ENCODE results near the gene ZCWPW1.

The ZCWPW1 gene

DNA sequence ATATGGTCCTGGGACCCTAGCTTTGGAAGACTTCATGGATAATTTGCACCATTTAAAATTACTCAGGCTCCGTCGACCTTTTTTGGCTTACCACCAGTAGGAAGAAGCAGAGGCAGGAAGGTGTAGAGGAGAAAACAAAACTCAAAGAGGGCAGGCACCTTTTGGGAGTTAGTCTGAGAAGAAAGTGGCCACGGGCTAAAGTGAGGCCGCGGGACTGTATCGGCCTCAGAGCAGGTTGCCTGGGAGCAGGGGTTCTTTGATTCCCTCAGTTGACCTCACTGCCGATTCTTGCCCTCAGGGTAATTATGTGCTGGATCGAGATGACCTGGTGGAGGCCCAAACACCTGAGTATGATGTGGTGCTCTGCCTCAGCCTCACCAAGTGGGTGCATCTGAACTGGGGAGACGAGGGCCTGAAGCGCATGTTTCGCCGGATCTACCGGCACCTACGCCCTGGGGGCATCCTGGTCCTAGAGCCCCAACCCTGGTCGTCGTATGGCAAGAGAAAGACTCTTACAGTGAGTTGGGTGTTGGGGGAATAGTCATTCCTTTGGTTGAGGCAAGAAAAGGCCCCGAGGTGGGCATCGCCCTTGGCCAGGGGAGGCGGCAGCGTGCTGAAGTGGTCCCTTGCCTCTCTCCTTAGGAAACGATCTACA is 4.2 kb upstream of the ZCWPW1 start:
- no peak for DNase-seq (ENCODE audit: low read depth in 4 of 4, low spot score in 1 of 4)

DNA sequence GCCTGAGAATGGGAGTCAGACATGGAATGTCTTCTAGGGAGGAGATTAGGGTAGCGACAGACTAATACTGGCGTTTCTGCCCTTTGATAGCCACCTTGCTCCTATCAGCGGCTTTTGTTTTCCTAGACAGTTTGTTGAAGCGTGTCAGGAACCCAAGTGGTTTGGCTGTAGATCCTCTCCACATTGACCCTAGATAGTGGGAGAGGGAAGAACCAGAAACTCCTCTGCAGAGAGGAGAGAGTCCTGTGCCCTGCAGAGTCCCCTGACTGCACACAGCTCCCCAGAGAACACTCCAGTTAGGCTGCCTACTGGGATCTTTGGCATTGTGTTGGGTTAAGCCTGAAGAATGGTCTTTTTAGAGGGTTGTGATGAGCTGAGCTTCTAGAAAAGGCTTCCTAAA is 3.5 kb upstream of the ZCWPW1 start:
- no peak for DNase-seq (ENCODE audit: low read depth in 4 of 4, low spot score in 1 of 4)

- DNase-seq (ENCODE audit: low read depth in 4 of 4, low spot score in 1 of 4) = no peak
Measured at GRCh38 chr7:100431286-100431735, 2.8 kb upstream of the ZCWPW1 start.

DNA sequence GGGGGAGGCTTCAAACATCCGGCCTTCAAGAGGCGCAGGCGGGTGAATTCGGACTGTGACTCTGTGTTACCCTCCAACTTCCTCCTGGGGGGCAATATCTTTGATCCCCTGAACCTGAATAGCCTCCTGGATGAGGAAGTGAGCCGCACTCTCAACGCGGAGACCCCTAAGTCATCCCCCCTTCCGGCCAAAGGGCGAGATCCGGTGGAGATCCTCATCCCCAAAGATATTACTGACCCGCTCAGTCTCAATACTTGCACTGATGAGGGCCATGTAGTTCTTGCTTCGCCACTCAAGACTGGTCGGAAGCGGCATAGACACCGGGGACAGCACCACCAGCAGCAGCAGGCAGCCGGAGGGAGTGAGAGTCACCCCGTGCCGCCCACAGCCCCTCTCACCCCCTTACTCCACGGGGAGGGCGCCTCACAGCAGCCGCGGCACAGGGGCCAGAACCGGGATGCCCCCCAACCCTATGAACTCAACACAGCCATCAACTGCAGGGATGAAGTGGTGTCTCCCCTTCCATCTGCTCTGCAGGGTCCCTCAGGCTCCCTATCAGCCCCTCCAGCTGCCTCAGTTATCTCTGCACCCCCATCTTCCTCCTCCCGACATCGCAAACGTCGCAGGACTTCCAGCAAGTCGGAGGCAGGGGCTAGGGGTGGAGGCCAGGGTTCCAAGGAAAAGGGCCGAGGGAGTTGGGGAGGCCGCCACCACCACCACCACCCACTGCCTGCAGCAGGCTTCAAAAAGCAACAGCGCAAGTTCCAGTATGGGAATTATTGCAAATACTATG is 2.2 kb upstream of the ZCWPW1 start:
- peak in 2 of 4 experiments; percentile 32 to 36 for DNase-seq (ENCODE audit: low read depth in 4 of 4, low spot score in 1 of 4)

- DNase-seq (ENCODE audit: low read depth in 4 of 4, low spot score in 1 of 4) = peak; percentile 91 to 98 (median 96)
Measured at GRCh38 chr7:100429637-100430492, 1.4 kb upstream of the ZCWPW1 start, which contains the start of gene MEPCE. Gene MEPCE (plus strand): TSS chr7:100429831. CDS start chr7:100430019, 188 bp downstream.

DNA sequence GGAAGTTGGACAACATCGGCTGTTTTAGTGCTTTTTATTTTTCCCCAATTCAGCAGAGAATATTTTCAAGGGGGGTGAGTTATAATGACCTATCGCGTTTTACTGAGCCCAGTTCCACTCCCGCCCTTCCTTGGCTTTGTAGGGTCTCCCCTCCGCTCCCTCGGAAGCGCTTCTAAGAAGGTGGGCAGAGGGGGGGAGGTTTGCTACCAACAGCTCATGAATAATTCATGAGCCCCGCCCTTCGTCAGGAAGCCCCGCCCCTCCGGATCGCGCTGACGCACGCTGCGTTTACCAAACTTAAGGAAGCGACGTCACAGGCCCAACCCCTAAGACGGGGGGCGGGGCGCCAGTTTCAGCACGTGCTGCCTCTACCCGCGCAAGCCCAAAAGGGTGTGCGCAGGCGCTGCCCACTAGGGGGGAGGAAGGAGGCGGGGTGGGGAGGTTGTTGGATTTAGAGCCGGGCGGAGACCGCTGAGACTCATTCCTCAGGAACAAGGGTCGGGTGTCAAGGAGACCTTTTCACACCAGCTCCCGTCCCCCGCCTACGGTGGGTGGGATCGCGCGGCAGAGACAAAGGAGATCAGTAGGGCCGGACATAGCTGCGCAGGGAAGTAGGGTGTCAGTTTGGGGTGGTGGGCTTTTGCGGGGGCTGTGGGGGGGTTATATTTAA is 599 bp upstream of the ZCWPW1 start:
- DNase-seq (ENCODE audit: low read depth in 4 of 4, low spot score in 1 of 4) = peak; percentile 100

GRCh38 chr7:100427762-100428198 is 723 bp downstream of the ZCWPW1 start:
- no peak for DNase-seq (ENCODE audit: low read depth in 4 of 4, low spot score in 1 of 4)

DNA sequence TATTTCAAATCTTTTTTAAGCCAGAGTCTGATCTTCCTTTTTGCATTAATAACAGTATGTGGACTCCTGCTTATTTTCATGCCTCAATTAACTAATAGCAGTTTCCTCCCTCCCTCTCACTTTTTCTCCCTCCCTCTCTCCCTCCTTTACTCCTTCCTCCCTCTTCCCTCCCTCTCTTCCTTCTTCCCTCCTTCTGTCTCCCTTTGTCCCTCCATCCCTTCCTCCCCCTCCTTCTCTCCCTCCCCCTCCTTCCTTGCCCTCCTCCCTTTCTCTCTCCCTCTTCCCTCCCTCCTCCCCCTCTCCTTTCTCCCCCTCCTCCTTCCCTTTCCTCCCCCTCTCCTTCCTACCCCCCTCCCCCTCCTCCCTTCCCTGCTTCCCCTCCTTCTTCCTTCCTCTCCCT is 2.0 kb downstream of the ZCWPW1 start:
- DNase-seq (ENCODE audit: low read depth in 4 of 4, low spot score in 1 of 4) = no peak

DNA sequence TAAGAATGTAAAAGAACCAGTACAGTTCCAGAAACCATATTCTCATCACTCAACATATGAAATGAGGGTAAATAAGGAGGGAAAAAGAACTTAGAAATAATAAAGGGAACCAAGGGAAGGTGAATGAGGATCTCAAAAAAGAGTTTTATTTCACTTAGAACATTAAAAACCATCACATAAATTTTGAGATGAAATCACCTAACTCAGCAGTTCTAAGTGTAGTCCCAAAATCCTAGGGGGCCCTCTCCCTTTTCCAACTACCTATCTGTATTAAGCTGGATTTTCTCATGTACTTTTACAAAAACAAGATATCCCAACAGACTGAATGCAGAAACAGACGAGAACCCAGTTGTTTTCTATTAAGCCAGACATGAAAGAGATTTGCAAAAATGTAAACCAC is 3.2 kb downstream of the ZCWPW1 start:
- no peak for DNase-seq (ENCODE audit: low read depth in 4 of 4, low spot score in 1 of 4)

DNA sequence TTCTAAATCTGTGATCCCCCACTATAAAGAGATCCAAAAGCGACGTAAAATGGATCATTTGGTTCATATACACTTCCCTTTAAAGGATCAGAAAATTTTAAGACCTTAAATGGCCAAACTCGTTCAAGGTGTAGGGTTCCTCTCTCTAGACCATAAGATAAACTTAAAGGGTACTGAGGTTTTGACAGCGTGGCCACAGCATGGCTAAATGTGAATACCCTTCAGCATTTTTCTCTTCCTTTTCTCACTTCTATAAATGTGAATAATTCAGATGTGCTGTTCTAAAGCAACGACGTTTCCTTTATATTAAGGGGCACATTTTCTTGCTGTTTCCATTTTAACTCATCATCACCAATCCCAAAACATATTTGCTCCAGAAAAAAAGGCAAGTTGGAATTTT is 5.2 kb downstream of the ZCWPW1 start:
- DNase-seq (ENCODE audit: low read depth in 4 of 4, low spot score in 1 of 4) = no peak

GRCh38 chr7:100419660-100420226 is 8.8 kb downstream of the ZCWPW1 start:
- DNase-seq (ENCODE audit: low read depth in 4 of 4, low spot score in 1 of 4) = no peak

- no peak for DNase-seq (ENCODE audit: low read depth in 4 of 4, low spot score in 1 of 4)
Measured at GRCh38 chr7:100418930-100419659, 9.4 kb downstream of the ZCWPW1 start.

GRCh38 chr7:100415448-100415847 is 13.1 kb downstream of the ZCWPW1 start:
- DNase-seq (ENCODE audit: low read depth in 4 of 4, low spot score in 1 of 4) = no peak

GRCh38 chr7:100413889-100414288 is 14.6 kb downstream of the ZCWPW1 start:
- DNase-seq (ENCODE audit: low read depth in 4 of 4, low spot score in 1 of 4) = no peak

DNA sequence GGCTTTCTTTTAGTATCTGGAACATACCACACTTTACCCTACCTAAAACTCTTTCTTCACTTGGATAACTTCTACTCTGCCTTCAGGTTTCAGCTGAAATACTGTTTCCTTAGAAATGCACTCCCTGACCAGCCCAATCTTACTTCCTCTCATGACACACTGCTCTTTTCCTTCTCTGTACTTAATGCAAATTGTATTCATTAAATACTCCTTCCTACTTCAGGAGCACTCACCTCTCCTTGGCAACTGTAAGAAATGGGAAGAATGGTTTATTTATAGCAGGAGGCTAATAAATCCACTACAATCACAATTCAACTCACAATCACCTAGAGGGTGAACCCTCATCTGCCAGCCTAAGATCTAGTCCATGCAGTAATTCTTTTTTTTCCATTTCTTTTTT is 15.2 kb downstream of the ZCWPW1 start:
- DNase-seq (ENCODE audit: low read depth in 4 of 4, low spot score in 1 of 4) = no peak

GRCh38 chr7:100411101-100411500 is 17.4 kb downstream of the ZCWPW1 start:
- DNase-seq (ENCODE audit: low read depth in 4 of 4, low spot score in 1 of 4) = no peak

DNA sequence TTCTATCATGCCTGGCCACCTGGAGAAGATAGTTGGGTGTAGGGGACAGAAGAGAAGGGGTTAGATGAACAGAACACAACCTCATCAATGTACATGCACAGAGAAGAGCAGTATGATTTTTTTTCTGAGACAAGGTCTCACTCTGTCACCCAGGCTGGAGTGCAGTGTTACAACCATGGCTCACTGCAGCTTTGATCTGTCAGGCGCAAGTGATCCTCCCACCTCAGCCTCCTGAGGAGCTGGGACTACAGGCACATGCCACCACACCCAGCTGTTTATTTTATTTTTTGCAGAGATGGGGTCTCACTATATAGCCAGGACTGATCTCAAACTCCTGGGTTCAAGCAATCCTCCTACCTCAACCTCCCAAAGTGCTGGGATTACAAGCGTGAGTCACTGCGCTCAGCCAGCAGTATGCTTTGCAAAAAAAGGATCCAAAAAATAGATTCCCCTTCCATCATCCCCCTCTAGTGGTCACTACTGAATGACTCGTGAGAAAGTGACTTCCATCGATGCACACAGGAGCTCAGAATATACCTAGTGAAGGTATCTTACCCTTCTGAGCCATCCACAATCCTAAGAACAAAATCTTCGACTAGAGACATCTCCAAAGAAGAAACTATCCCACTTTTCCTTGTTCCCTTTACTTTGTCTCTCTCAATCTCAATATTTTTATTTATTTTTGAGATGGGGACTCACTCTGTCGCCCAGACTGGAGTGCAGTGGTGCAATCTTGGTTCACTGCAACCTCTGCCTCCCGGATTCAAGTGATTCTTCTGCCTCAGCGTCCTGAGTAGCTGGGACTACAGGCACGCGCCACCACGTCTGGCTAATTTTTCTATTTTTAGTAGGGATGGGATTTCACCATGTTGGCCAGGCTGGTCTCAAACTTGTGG is 21.0 kb downstream of the ZCWPW1 start:
- DNase-seq (ENCODE audit: low read depth in 4 of 4, low spot score in 1 of 4) = peak in 1 of 4 experiments; percentile 12

DNA sequence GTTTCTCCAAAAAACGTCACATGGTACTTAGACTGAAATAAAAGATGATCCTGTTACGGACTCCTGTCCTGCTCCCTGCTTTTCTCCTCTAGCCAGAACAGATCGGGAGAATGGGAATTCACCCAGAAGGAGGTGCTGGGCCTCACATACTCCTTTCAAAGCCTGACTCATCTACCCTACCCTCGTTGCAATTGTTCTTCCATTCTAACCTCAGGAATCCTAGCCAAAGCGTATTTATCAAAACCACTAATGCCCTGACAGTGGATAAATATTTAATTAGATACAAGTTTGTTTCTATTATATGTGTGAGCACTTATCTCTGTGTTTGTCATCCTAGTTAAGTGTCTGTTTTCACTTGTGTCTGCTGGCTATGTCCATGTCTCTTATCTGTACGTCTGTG is 21.7 kb downstream of the ZCWPW1 start:
- DNase-seq (ENCODE audit: low read depth in 4 of 4, low spot score in 1 of 4) = no peak

GRCh38 chr7:100402241-100402640 is 26.3 kb downstream of the ZCWPW1 start:
- no peak for DNase-seq (ENCODE audit: low read depth in 4 of 4, low spot score in 1 of 4)

Data from stimulated activated CD4-positive, alpha-beta T cell treated with anti-CD3 and anti-CD28 coated beads, Interleukin-1b, Interleukin-23, amount 100 ng/mL, for 24 hours (primary cell).